Vagina (tissue), 2 donors: ENCODE results near the gene ZNF24.

ENCODE experiments used
- CTCF ChIP-seq, 3 experiments: fragments of 450-650 bp in 2 of 3; fragments of 200-600 bp in 1 of 3; sonication (generic) in 1 of 3; IDR thresholded peaks; one replicate each; pipeline ENCODE4 v1.5.1; 2017 to 2019; ENCODE audit warnings: antibody characterized with exemption in 3 of 3, mild to moderate bottlenecking in 2 of 3, moderate library complexity in 2 of 3
- POLR2A ChIP-seq, 2 donors: fragments of 450-650 bp; IDR thresholded peaks; one replicate each; pipeline ENCODE4 v1.6.1; 2017; ENCODE audit warnings: antibody characterized with exemption in 2 of 2, mild to moderate bottlenecking in 2 of 2, moderate library complexity in 2 of 2
- POLR2AphosphoS5 ChIP-seq, 2 donors: sonication (generic); formaldehyde crosslinking; IDR thresholded peaks; one replicate each; pipeline ENCODE4 v1.9.0; 2017; ENCODE audit warnings: antibody characterized with exemption in 2 of 2, mild to moderate bottlenecking in 2 of 2, low read depth in 1 of 2; ENCODE audit not compliant: insufficient read depth in 1 of 2

- no peak for TF ChIP-seq CTCF (IDR thresholded peaks at IDR 0.05)
- no peak for TF ChIP-seq POLR2A (IDR thresholded peaks at IDR 0.05)
- no peak for TF ChIP-seq POLR2AphosphoS5 (IDR thresholded peaks at IDR 0.05; ENCODE audit: insufficient read depth in 1 of 2, low read depth in 1 of 2)
Measured at GRCh38 chr18:35376393-35376741, 32.1 kb upstream of the ZNF24 start.
